Measurements from ENCODE around the gene RAP1GDS1. TPM values are rescaled to one million over a fixed set of nuclear protein-coding genes. Genes with fewer than 3 reads are reported as not detected.

RAP1GDS1 gene
- total RNA-seq, 1 donor from 2014 or later, result 121 TPM

DNA sequence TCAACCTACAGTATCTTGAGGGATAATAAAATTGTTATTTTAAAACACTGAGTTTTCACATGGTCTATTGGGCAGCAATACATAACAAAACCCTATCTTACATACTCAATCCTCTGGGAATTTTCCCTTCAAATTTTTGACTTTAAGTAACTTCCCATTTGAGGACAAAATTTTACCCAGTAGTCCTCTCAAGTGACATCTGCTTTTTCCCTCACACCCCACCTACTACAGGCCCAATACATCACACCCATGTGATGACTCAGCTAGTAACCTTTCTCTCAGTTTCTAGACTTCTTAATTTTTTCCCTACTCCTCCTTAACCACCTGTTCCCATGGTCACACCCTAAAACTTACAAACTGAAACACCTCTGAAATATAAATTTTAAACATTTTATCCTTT is 12.2 kb upstream of the RAP1GDS1 start:
- Mint-ChIP-seq H3K27ac (ENCODE audit: unreplicated experiment) (no peak overlapping the region), H3K4me1 (ENCODE audit: low read depth, unreplicated experiment) (no peaks in the 10 kb centered on the region), H3K4me3 (ENCODE audit: unreplicated experiment) (no peak overlapping the region), H3K27me3 (ENCODE audit: unreplicated experiment) (no peaks in the 10 kb centered on the region), H3K9me3 (ENCODE audit: unreplicated experiment) (no peaks in the 10 kb centered on the region), H3K36me3 (ENCODE audit: unreplicated experiment) (no peaks in the 10 kb centered on the region)
- DNase-seq, result no peak
- TF ChIP-seq, protein P1, sequence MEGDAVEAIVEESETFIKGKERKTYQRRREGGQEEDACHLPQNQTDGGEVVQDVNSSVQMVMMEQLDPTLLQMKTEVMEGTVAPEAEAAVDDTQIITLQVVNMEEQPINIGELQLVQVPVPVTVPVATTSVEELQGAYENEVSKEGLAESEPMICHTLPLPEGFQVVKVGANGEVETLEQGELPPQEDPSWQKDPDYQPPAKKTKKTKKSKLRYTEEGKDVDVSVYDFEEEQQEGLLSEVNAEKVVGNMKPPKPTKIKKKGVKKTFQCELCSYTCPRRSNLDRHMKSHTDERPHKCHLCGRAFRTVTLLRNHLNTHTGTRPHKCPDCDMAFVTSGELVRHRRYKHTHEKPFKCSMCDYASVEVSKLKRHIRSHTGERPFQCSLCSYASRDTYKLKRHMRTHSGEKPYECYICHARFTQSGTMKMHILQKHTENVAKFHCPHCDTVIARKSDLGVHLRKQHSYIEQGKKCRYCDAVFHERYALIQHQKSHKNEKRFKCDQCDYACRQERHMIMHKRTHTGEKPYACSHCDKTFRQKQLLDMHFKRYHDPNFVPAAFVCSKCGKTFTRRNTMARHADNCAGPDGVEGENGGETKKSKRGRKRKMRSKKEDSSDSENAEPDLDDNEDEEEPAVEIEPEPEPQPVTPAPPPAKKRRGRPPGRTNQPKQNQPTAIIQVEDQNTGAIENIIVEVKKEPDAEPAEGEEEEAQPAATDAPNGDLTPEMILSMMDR (IDR thresholded peaks at IDR 0.05; ENCODE audit: partially characterized antibody, unreplicated experiment), result no peak

- TF ChIP-seq, protein P1 (IDR thresholded peaks at IDR 0.05; ENCODE audit: partially characterized antibody, unreplicated experiment), result no peak
- H3K27me3 Mint-ChIP-seq (ENCODE audit: unreplicated experiment), result no peaks in the 10 kb centered on the region
- H3K4me1 Mint-ChIP-seq (ENCODE audit: low read depth, unreplicated experiment), result no peaks in the 10 kb centered on the region
- H3K36me3 Mint-ChIP-seq (ENCODE audit: unreplicated experiment), result no peaks in the 10 kb centered on the region
- no peaks in the 10 kb centered on the region for H3K9me3 Mint-ChIP-seq (ENCODE audit: unreplicated experiment)
- H3K4me3 Mint-ChIP-seq (ENCODE audit: unreplicated experiment), result no peak overlapping the region
- no peak overlapping the region for H3K27ac Mint-ChIP-seq (ENCODE audit: unreplicated experiment)
- DNase-seq, result no peak
Observed at GRCh38 chr4:98249831-98250230, 11.4 kb upstream of the RAP1GDS1 start.

DNA sequence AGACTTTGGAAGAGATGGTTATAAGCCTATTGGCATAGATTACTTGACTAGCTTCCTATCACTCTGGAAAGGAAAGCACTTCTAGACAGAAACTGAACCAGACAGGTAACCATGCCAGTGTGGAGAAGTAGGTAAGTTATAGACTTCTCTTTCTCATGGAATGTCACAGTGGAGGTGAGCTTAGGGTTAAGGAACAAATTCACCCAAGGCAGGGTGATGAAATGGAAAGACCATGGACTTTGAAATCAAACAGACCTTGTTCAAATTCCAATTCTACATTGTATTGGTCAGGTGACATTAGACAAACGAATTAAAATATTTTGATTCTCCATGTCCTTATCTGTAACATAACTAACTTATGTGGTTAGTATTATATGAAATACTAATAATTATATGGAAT is 7.7 kb upstream of the RAP1GDS1 start:
- Mint-ChIP-seq H3K4me1 (ENCODE audit: low read depth, unreplicated experiment) (no peaks in the 10 kb centered on the region), H3K36me3 (ENCODE audit: unreplicated experiment) (no peaks in the 10 kb centered on the region), H3K9me3 (ENCODE audit: unreplicated experiment) (peaks cover 1% of the 10 kb centered on the region), H3K4me3 (ENCODE audit: unreplicated experiment) (no peak overlapping the region), H3K27ac (ENCODE audit: unreplicated experiment) (no peak overlapping the region), H3K27me3 (ENCODE audit: unreplicated experiment) (no peaks in the 10 kb centered on the region)
- TF ChIP-seq, protein P1 (IDR thresholded peaks at IDR 0.05; ENCODE audit: partially characterized antibody, unreplicated experiment), result no peak
- no peak for DNase-seq

GRCh38 chr4:98260047-98260578 is 1.1 kb upstream of the RAP1GDS1 start:
- H3K4me3 Mint-ChIP-seq (ENCODE audit: unreplicated experiment), result peak overlapping the region; percentile 92
- peaks cover 12% of the 10 kb centered on the region for H3K9me3 Mint-ChIP-seq (ENCODE audit: unreplicated experiment)

More at GRCh38 chr4:98260047-98260578, 1.1 kb upstream of the RAP1GDS1 start:
- Mint-ChIP-seq H3K27ac (ENCODE audit: unreplicated experiment) (peak overlapping the region; percentile 98), H3K27me3 (ENCODE audit: unreplicated experiment) (peaks cover 7% of the 10 kb centered on the region), H3K36me3 (ENCODE audit: unreplicated experiment) (no peaks in the 10 kb centered on the region), H3K4me1 (ENCODE audit: low read depth, unreplicated experiment) (peaks cover 14% of the 10 kb centered on the region)
- DNase-seq, result peak; percentile 67
- TF ChIP-seq, protein P1 (IDR thresholded peaks at IDR 0.05; ENCODE audit: partially characterized antibody, unreplicated experiment), result no peak
